Measurements from ENCODE around the gene MOB3A.
A peak's percentile ranks its signal among the peaks of the same experiment; 100 is the strongest.
"Not testable (repeated sequence)": the region's sequence is repeated elsewhere in the genome, so short reads cannot be mapped to it uniquely, and the experiment has no call there.

MOB3A gene

GRCh38 chr19:2042485-2043250 lies 53.5 kb downstream of the MOB3A start:
- DNase-seq = no peak

- DNase-seq = peak; percentile 99
Observed at GRCh38 chr19:2041683-2042484, 54.2 kb downstream of the MOB3A start.

GRCh38 chr19:2041433-2041682 lies 54.8 kb downstream of the MOB3A start:
- DNase-seq = no peak

- no peak for DNase-seq
Observed at GRCh38 chr19:2040647-2041432, 55.3 kb downstream of the MOB3A start.

GRCh38 chr19:2039959-2040646 lies 56.0 kb downstream of the MOB3A start:
- DNase-seq = no peak

- DNase-seq = no peak
Observed at GRCh38 chr19:2039089-2039958, 56.8 kb downstream of the MOB3A start.

GRCh38 chr19:2038284-2039088 lies 57.6 kb downstream of the MOB3A start:
- DNase-seq = no peak

GRCh38 chr19:2037651-2038255 lies 58.4 kb downstream of the MOB3A start:
- no peak for DNase-seq

GRCh38 chr19:2036424-2036823 lies 59.7 kb downstream of the MOB3A start:
- DNase-seq = no peak

- DNase-seq = no peak
Observed at GRCh38 chr19:2035590-2035991, 60.5 kb downstream of the MOB3A start.

- DNase-seq = peak; percentile 40
Observed at GRCh38 chr19:2034729-2035589, 61.2 kb downstream of the MOB3A start.

- not testable (repeated sequence) for DNase-seq
Observed at GRCh38 chr19:2034253-2034652, 61.9 kb downstream of the MOB3A start.

- no peak for DNase-seq
Observed at GRCh38 chr19:2033825-2034159, 62.3 kb downstream of the MOB3A start.

GRCh38 chr19:2033115-2033824 lies 62.9 kb downstream of the MOB3A start:
- no peak for DNase-seq

GRCh38 chr19:2032296-2032941 lies 63.7 kb downstream of the MOB3A start:
- DNase-seq = no peak

- DNase-seq = no peak
Observed at GRCh38 chr19:2027361-2027760, 68.8 kb downstream of the MOB3A start.

GRCh38 chr19:2026770-2027169 lies 69.4 kb downstream of the MOB3A start:
- no peak for DNase-seq

GRCh38 chr19:2022289-2022688 lies 73.8 kb downstream of the MOB3A start:
- no peak for DNase-seq
